Measurements from ENCODE around the gene CNOT6.

- no peak for TF ChIP-seq CTCF (conservative IDR thresholded peaks at IDR 0.05 in 1 of 2, IDR thresholded peaks at IDR 0.05 in 1 of 2; ENCODE audit: extremely low read depth in 1 of 2, insufficient read depth in 1 of 2, low read depth in 1 of 2, low read length in 2 of 2)
- no peak for TF ChIP-seq EZH2 (IDR thresholded peaks at IDR 0.05; ENCODE audit: borderline replicate concordance, low read length)
Measured at GRCh38 chr5:180601591-180602480, 107.7 kb downstream of the CNOT6 start.

Data from mammary epithelial cell (primary cell).